GOT3 (cell line): ENCODE results near the gene SPO11.
A peak's percentile ranks its signal among the peaks of the same experiment; 100 is the strongest.
"Not testable (repeated sequence)": the region's sequence is repeated elsewhere in the genome, so short reads cannot be mapped to it uniquely, and the experiment has no call there.

Experiments used
- DNase-seq: peaks from one replicate; lab custom pipeline; 2025; ENCODE audit warnings: mixed read lengths; lab: John Stamatoyannopoulos, UW

Gene SPO11

DNA sequence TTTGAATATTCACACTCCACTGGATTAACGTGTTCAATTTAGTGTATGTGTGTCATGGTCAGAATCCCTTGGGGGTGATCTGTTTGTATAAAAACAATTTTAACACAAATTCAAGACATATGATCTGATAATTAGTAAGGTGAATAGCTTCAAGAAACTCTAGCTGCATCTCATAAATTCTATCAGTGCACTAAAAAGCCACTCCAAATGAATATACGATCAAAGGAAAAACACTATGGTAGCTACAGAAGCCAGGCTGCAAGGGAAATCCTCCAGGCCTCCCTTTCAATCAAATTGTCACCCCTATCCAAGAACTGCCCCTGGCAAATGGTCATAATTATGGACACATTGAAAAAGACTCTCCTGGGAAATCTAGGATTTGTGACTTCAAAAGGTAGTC is 12.1 kb downstream of the SPO11 start:
- no peak for DNase-seq

- DNase-seq, result no peak
These were observed 13.2 kb downstream of the SPO11 start for GRCh38 chr20:57342829-57343228.

DNA sequence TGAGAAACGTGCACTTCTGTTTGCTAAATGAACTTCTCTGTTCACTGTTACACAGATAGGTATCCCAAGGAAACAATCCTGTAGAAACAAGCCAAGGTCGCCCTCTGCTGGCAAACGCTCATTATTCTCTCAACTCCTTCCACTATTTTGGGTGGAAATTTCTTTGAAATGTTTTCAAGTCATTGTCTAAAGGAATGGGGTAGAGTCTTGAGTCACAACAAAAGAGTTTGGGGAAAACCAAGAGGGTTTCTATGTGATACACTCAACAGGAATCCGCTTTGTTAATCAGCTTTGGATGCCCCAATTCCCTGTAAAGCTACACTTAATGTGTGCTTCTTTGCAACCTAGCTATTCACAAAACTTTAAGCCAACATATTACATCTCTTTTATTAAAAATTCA is 16.9 kb downstream of the SPO11 start:
- peak; percentile 57 for DNase-seq

DNA sequence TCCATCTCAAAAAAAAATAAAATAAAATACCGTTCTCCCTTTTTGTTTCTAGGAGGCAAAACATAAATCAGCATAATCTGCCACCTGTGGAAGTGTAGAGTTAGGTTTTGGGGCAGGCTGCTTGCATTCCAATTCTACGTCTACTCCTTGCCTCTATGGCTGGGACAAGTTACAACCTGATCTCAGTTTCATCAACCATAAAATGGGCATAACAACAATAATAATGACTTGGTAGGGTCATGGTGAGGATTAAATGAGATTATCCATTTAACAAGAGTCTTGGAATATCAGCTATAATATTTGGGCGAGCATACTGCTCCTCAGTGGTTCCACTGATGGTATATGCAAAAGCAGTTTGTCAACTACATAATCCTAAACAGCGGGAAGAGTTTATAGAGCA is 17.8 kb downstream of the SPO11 start:
- DNase-seq, result no peak

DNA sequence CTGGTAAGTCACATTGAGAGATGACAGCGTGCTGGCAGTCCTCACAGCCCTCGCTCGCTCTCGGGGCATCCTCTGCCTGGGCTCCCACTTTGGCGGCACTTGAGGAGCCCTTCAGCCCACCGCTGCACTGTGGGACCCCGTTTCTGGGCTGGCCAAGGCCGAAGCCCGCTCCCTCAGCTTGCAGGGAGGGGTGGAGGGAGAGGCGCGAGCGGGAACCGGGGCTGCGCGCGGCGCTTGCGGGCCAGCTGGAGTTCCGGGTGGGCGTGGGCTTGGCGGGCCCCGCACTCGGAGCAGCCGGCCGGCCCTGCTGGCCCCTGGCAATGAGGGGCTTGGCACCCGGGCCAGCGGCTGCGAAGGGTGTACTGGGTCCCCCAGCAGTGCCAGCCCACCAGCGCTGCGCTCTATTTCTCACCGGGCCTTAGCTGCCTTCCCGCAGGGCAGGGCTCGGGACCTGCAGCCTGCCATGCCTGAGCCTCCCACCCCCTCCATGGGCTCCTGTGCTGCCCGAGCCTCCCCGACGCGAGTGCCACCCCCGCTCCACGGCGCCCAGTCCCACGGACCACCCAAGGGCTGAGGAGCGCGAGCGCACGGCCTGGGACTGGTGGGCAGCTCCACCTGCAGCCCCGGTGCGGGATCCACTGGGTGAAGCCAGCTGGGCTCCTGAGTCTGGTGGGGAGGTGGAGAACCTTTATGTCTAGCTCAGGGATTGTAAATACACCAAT is 18.8 kb downstream of the SPO11 start:
- DNase-seq, result not testable (repeated sequence)

DNA sequence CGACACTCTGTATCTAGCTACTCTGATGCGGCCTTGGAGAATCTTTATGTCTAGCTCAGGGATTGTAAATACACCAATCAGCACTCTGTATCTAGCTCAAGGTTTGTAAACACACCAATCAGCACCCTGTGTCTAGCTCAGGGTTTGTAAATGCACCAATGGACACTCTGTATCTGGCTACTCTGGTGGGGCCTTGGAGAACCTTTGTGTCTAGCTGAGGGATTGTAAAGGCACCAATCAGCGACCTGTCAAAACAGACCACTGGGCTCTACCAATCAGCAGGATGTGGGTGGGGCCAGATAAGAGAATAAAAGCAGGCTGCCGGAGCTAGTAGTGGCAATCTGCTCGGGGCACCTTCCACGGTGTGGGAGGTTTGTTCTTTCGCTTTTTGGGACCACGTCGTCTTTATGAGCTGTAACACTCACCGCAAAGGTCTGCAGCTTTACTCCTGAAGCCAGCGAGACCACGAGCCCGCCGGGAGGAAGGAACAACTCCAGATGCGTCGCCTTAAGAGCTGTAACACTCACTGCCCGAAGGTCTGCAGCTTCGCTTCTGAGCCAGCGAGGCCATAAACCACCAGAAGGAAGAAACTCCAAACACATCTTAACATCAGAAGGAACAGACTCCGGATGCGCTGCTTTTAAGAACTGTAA is 19.4 kb downstream of the SPO11 start:
- DNase-seq, result not testable (repeated sequence)

- DNase-seq, result no peak
These were observed 20.6 kb downstream of the SPO11 start for GRCh38 chr20:57350081-57350710.

DNA sequence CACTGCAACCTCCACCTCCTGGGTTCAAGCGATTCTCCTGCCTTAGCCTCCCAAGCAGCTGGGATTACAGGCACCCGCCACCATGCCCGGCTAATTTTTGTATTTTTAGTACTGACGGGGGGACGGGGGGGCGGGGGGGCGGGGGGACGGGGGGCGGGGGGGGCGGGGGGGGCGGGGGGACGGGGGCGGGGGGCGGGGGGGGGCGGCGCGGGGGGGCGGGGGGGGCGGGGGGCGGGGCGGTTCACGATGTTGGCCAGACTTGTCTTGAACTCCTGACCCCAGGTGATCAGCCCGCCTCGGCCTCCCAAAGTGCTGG is 21.1 kb downstream of the SPO11 start:
- not testable (repeated sequence) for DNase-seq

DNA sequence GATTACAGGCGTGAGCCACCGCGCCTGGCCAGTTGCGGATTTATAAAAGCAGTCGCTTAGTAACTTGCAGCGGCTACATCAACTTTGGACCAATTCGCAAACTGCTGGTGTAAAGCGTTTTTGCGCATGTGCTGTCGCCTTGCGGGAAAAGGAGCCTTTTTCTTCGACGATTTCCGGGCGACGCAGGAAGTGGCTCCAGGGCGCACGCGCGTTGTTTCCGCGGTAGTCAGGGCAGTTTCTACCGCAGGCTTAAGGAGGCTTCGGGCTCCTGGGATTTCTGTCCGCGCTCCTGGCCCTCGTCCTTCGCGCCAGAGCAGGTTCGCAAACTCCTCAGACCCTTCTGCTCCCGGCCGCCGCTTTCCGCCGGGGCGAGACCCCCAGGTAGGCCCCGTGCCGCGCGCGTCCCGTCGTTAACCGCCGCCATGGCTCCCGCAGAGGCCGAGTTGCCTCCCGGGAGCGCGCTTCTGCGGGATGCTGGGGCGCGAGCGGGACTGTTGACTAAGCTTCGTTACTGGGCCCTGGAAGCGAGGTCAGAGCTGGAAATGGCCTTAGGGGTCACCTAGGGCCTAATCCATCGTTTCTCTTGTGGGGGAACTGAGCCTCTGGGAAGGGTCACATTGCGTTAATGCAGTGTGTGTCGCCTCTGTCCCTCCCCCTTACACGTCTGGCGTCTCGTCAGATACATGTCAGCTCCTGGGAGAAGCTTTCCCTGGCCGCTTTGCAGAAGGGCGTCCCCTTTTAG is 21.6 kb downstream of the SPO11 start, which contains the start of gene RAE1:
TSS of gene RAE1 (plus strand) at position 214 of the 742 bp plus-strand sequence. CDS start 2,784 bp downstream, outside the sequence.
- peak; percentile 82 for DNase-seq

- DNase-seq, result no peak
These were observed 22.7 kb downstream of the SPO11 start for GRCh38 chr20:57352305-57352704.

DNA sequence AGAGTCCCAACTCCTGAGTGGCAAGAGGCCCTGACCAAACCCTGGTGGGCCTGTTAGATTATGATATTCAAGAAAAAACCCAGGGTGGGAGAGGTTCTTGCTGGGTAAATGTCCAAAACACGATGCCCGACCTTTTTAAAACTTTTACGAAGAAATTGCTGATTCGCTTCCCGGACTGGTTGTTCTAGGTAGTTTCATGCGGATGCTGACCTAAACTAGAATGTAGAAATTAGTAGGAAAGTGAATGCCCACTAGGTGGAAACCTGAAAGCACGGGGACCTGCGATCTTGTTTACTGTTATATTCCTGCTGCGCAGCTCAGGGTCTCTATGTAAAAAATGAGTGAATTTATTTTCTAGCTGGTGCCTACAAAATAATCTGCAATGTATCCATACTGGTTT is 23.7 kb downstream of the SPO11 start:
- no peak for DNase-seq

GRCh38 chr20:57361517-57361916 is 31.9 kb downstream of the SPO11 start:
- DNase-seq, result no peak

- no peak for DNase-seq
These were observed 34.8 kb downstream of the SPO11 start for GRCh38 chr20:57364451-57364850.

DNA sequence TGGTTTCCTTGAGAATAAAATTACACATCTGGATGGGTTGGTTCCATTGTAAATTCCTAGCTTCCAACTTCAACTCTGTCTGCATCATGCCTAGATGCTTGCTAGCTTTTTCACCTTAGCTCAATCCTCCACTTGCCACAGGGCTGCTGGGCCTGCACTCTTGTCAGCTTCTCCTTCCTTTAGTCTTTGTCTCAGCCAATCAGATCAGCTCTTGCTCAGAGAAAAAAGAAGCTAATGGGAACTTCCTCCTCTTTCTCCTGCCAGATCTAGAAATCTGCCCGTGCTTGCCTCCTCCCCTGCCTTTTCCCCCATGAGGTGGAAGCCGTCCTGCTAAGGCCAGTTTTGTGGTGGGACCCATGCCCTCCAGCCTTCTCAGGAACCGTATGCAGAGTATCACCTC is 40.0 kb downstream of the SPO11 start:
- DNase-seq, result no peak

- no peak for DNase-seq
These were observed 40.7 kb downstream of the SPO11 start for GRCh38 chr20:57370316-57370715.

GRCh38 chr20:57371363-57371762 is 41.8 kb downstream of the SPO11 start:
- DNase-seq, result no peak

DNA sequence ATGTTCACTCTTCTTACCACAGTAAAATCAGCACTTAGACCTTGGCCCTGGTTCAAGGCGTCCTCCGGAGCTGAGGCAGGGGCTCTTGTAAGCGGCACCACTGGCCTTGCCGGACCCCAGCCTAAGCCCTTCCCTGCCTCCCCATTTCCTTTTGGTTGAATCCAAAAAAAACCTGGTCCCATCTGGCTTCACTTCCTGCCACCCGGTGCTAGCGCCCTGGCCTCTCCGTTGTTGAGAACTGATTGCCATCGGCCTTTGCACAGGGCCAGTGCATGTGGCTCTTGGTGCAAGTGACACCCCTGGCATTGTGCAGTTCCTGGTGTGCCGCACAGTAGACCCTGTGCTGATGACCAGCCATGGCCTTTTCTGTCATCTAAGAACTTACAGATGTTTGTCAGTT is 42.6 kb downstream of the SPO11 start:
- DNase-seq, result no peak

GRCh38 chr20:57372581-57373350 is 43.2 kb downstream of the SPO11 start:
- no peak for DNase-seq

DNA sequence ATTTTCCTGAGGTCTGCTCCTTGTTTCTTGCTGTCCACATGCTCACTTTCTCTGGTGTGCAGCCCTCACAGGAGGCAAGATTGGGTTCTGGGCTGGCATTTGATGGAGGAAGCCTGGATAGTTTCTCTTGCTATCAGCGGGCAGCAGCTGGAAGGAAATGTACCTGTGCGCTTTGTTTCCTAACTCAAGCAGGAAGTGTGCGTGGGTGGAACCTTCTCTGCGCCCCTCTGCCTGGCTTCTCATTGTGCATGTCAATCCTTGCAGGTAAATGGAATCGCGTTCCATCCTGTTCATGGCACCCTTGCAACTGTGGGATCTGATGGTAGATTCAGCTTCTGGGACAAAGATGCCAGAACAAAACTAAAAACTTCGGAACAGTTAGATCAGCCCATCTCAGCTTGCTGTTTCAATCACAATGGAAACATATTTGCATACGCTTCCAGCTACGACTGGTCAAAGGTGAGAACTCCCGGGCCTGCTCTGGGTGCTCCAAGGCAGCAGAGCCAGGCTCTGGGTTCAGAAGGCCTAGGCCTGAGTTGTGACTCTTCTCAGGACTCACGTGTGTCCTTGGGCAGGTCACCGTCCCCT is 44.8 kb downstream of the SPO11 start:
- no peak for DNase-seq

- no peak for DNase-seq
These were observed 45.5 kb downstream of the SPO11 start for GRCh38 chr20:57374931-57375651.
